Epithelial cell of prostate (primary cell): ENCODE results near the gene HCFC1R1.

ENCODE experiments used
- DNase-seq: peaks from one replicate; pipeline ENCODE4 v3.0.0-alpha.2; 2011; ENCODE audit warnings: low read depth, low spot score
- H3K27ac ChIP-seq: fragments of 450-650 bp; 2 replicates; pipeline ENCODE4 v1.5.1; 2017; ENCODE audit warnings: mild to moderate bottlenecking

HCFC1R1 gene

GRCh38 chr16:2981177-2981898 is 42.4 kb downstream of the HCFC1R1 start:
- no peak overlapping the region for H3K27ac ChIP-seq
- no peak for DNase-seq

- H3K27ac ChIP-seq = peak within 1 kb of the TSS; percentile 37
- DNase-seq = no peak
Measured at GRCh38 chr16:2980227-2981176, 43.2 kb downstream of the HCFC1R1 start, which contains the start of gene PKMYT1. Gene PKMYT1, minus strand, starts transcription at chr16:2980446. Its CDS starts 789 bp downstream, at chr16:2979657.

DNA sequence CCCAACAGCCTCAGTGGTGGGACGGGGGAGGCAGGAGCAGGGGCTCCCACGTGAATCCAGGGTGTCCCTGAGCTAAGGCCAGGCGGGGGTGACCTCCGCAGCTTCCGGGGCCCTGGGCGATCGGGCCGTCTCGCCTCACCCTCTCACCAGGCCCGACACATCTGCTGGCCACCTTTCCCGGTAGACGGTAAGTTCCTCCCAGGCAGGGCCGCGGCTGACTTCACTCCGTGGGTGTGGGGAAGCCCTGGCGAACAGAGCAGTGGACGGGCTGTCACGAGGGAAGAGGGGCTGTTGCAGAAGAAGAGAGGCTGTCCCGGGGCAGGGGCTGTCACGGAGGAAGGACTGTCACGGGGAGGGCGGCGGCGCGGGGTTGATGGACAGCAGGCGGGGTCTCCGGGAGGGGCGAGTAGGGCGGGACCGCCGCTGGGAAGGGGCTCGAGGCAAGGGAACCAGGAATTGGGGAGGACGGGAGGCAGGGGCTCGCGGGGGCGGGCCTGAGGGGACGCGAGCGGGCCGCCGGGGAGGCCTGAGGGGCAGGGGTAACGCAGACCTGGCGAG is 44.0 kb downstream of the HCFC1R1 start:
- H3K27ac ChIP-seq = no peak overlapping the region
- no peak for DNase-seq

- H3K27ac ChIP-seq = no peak overlapping the region
- no peak for DNase-seq
Measured at GRCh38 chr16:2977440-2977839, 46.3 kb downstream of the HCFC1R1 start.

GRCh38 chr16:2976673-2977072 is 47.1 kb downstream of the HCFC1R1 start:
- no peak overlapping the region for H3K27ac ChIP-seq
- no peak for DNase-seq

DNA sequence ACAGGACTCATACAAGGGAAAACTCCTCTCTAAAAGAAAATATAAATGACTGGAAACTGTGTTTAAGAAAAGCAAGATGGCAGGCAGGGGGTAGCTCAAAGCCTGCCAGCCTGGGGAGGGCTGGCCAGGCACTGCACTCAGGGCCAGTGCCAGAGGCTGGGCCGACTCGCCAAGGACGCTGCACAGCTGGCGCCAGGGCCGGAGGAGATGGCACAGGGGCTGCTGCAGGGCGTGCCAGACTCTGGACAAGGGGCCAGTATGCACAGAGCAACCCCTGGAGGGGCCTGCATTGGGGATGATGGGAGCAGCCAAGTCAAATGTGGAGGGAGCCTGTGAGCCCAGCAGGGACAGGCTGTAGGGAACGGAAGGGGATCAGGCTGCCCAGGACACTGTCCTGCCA is 47.5 kb downstream of the HCFC1R1 start:
- no peak for DNase-seq

DNA sequence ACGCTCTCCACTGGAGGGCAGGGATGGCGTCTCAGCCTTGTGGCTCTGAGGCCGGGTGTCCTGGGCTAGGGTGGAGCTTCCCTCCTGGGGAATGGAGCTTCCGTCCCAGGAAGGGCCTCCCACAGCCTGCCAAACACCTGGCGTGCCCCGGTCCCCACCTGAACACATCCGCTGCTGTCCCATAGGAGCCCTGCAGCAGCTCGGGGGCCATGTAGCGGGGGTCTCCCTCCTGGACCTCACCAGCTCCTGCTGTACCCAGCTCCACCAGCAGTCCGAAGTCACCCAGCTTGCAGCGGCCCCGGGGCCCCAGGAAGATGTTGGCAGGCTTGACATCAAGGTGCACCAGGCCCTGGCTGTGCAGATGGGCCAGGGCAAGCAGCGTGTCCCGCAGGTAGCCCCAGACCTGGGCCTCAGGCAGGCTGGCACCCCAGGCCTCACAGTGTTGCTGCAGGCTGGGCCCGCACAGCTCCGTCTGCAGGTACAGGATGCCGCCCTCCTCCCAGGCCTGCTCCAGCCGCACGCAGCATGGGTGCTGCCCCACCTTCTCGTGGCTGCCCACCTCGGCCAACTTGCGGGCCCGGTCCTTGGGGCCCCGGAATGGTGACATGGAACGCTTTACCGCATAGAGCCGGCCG is 48.5 kb downstream of the HCFC1R1 start:
- no peak for DNase-seq
- no peak overlapping the region for H3K27ac ChIP-seq

More for the DNA sequence above, 47.5 kb downstream of the HCFC1R1 start:
- no peak overlapping the region for H3K27ac ChIP-seq

- no peak overlapping the region for H3K27ac ChIP-seq
- no peak for DNase-seq
Measured at GRCh38 chr16:2974319-2975056, 49.3 kb downstream of the HCFC1R1 start.

DNA sequence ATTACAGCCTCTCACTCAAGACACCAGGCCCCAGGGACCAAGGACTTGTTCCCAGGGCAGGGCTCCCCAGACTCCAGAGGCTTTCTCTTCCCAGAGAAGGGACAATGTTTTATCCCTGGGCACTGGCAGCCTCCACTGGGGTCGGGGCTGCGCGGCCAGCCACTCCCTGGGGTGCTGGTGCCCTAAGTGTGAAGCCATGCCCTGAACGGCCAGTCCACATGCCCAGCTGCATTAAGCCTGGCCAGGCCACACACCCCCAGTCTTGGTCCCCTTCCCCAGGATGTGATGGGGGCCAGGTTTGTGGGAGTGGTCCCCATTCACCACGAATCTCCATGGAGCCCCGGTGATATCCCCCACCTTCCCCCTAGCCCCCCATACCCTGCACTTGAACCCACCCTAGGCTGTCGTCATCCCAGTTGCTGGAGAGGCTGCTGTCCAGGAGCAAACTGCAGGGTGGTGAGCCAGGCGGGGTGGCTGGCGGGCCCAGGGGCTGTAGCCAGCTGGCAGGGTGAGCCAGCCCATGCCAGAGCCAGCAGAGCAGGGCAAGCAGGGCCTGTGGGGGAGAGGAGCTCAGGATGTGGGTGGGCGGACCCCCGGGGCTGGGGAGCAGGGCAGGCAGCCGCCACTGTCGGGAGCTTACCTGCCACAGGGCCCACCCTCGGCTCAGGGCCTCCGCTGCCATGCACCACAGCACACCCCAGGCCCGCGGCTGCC is 50.0 kb downstream of the HCFC1R1 start:
- no peak for DNase-seq
- H3K27ac ChIP-seq = no peak overlapping the region

GRCh38 chr16:2973093-2973492 is 50.6 kb downstream of the HCFC1R1 start:
- DNase-seq = no peak
- no peak overlapping the region for H3K27ac ChIP-seq
